A549 (cell line): ENCODE data around the gene FRMD4A. TPM values are rescaled to one million over a fixed set of nuclear protein-coding genes. Genes with fewer than 3 reads are reported as not detected.

Experiments
- ATAC-seq, 2 experiments: fragments of 200-7000 bp in 1 of 2; fragments of >200 bp in 1 of 2; cut with Nextera tagmentation in 1 of 2; cut with Tn5 transposase in 1 of 2; 3 replicates each; pipeline versions ENCODE4 v1.8.0 to v1.9.1; 2018 to 2020; ENCODE audit warnings: mild to moderate bottlenecking in 1 of 2, moderate library complexity in 1 of 2
- CTCF ChIA-PET: fragments of 300-600 bp; sonication (Branson Sonifier 250); formaldehyde crosslinking; extraction: SDS; loops from one replicate; lab custom pipeline; 2021; ENCODE audit warnings: antibody characterized with exemption, inconsistent platforms; lab: Yijun Ruan, JAX
- POLR2A ChIA-PET: fragments of 350-600 bp; formaldehyde crosslinking; extraction: SDS; loops from one replicate; lab custom pipeline; 2021; ENCODE audit warnings: antibody characterized with exemption, inconsistent platforms; lab: Yijun Ruan, JAX
- DNase-seq, 2 experiments: peaks; one replicate each; pipeline versions ENCODE4 v3.0.0 to v3.0.0-alpha.2; 2011 to 2016; ENCODE audit warnings: low read depth in 1 of 2, low spot score in 1 of 2
- FAIRE-seq: peaks from 2 replicates; lab custom pipeline; 2011; peaks lifted over from hg19 to GRCh38; lab: Jason Lieb, UNC
- H3K27ac ChIP-seq, 2 experiments: fragments of >200 bp; sonication (Bioruptor Twin); formaldehyde crosslinking; 3 replicates each; pipeline ENCODE4 v1.5.1; 2016 to 2017
- H3K4me1 ChIP-seq: fragments of >200 bp; sonication (Bioruptor Twin); formaldehyde crosslinking; 3 replicates; pipeline ENCODE4 v1.6.1; 2016
- H3K4me2 ChIP-seq: fragments of >200 bp; sonication (Bioruptor Twin); formaldehyde crosslinking; 3 replicates; pipeline ENCODE4 v1.6.1; 2016
- H3K4me3 ChIP-seq: fragments of >200 bp; sonication (Bioruptor Twin); formaldehyde crosslinking; 3 replicates; pipeline ENCODE4 v1.5.1; 2016
- H3K9me3 ChIP-seq: fragments of >200 bp; sonication (Bioruptor Twin); formaldehyde crosslinking; 3 replicates; pipeline ENCODE4 v1.6.1; 2016
- BHLHE40 ChIP-seq: IDR thresholded peaks from 2 replicates; pipeline ENCODE4 v1.6.1; 2012; ENCODE audit warnings: low read depth, low read length, inconsistent platforms
- CEBPB ChIP-seq, 2 experiments: fragments of >200 bp in 1 of 2; sonication (Bioruptor Twin) in 1 of 2; formaldehyde crosslinking in 1 of 2; IDR thresholded peaks; 2 replicates each; pipeline ENCODE4 v1.6.1; 2012 to 2016
- EP300 ChIP-seq, 2 experiments: fragments of >200 bp; sonication (Bioruptor Twin); formaldehyde crosslinking; IDR thresholded peaks; 2 replicates in 1 of 2; 3 replicates in 1 of 2; pipeline ENCODE4 v1.6.1; 2016 to 2017
- ESRRA ChIP-seq: fragments of 150-350 bp; IDR thresholded peaks from 2 replicates; pipeline ENCODE4 v1.6.1; 2014; ENCODE audit warnings: mild to moderate bottlenecking, low read length, borderline replicate concordance
- FOSL2 ChIP-seq, 2 experiments: fragments of 450-650 bp in 1 of 2; fragments of >200 bp in 1 of 2; sonication (Bioruptor Twin) in 1 of 2; formaldehyde crosslinking; IDR thresholded peaks; 2 replicates each; pipeline versions ENCODE4 v1.5.0 to v1.6.1; 2016 to 2020; ENCODE audit warnings: mild to moderate bottlenecking in 1 of 2, moderate library complexity in 1 of 2
- HOXB13 ChIP-seq: fragments of 250-450 bp; sonication (Bioruptor Pico); IDR thresholded peaks from 2 replicates; pipeline ENCODE4 v1.5.0; 2020; ENCODE audit warnings: low read depth, mild to moderate bottlenecking, moderate library complexity
- JUN ChIP-seq, 2 experiments: fragments of >200 bp; sonication (Bioruptor Twin); formaldehyde crosslinking; IDR thresholded peaks; 2 replicates in 1 of 2; 3 replicates in 1 of 2; pipeline ENCODE4 v1.6.1; 2016 to 2017
- MAFK ChIP-seq: fragments of 450-650 bp; IDR thresholded peaks from 2 replicates; pipeline ENCODE4 v1.6.1; 2014; ENCODE audit not compliant: partially characterized antibody
- MAZ ChIP-seq: fragments of 150-350 bp; IDR thresholded peaks from 2 replicates; pipeline ENCODE4 v1.6.1; 2014; ENCODE audit warnings: antibody characterized with exemption, low read depth, low read length, borderline replicate concordance
- MYC ChIP-seq: IDR thresholded peaks from 2 replicates; pipeline ENCODE4 v1.6.1; 2012; ENCODE audit warnings: mild to moderate bottlenecking, inconsistent platforms, low read length, improper control_type of control experiment, borderline replicate concordance
- NR3C1 ChIP-seq: fragments of >200 bp; sonication (Bioruptor Twin); formaldehyde crosslinking; IDR thresholded peaks from 3 replicates; pipeline ENCODE4 v1.6.1; 2017
- PHF8 ChIP-seq: fragments of 200-600 bp; sonication (generic); IDR thresholded peaks from 2 replicates; pipeline ENCODE4 v1.6.1; 2016; ENCODE audit warnings: low read depth, mild to moderate bottlenecking, antibody characterized with exemption, moderate library complexity, borderline replicate concordance
- RARB ChIP-seq: fragments of 250-450 bp; sonication (Bioruptor Pico); IDR thresholded peaks from 2 replicates; pipeline ENCODE4 v1.8.0; 2021; ENCODE audit warnings: mild to moderate bottlenecking, moderate library complexity
- TFCP2L1 ChIP-seq: fragments of 250-450 bp; sonication (Bioruptor Pico); IDR thresholded peaks from 2 replicates; pipeline ENCODE4 v1.5.0; 2021; ENCODE audit warnings: mild to moderate bottlenecking
- ZC3H11A ChIP-seq: fragments of 450-650 bp; IDR thresholded peaks from 2 replicates; pipeline ENCODE4 v1.6.1; 2014; ENCODE audit warnings: antibody characterized with exemption, mild to moderate bottlenecking
- WGBS: methylation state at CpG from one replicate; pipeline ENCODE4 v1.1.6; 2017; ENCODE audit errors: missing lambda C conversion rate; 5-methylcytosine and 5-hydroxymethylcytosine counted together
- polyA plus RNA-seq, 4 experiments: library from polyadenylated mRNA; depleted of rRNA in 3 of 4; stranded (reverse); fragments of >200 nt; fragmentation: RNase III in 1 of 4; extraction: RNeasy Plus Mini Kit Qiagen cat#74134 plus additional on column Dnase treatment in 1 of 4; gene quantifications; 2 replicates in 3 of 4; 3 replicates in 1 of 4; pipeline ENCODE4 v1.2.3, GENCODE V29; 2011 to 2017
- TF ChIP-seq, protein P1 (sequence below): fragments of 250-450 bp; sonication (Bioruptor Pico); IDR thresholded peaks from 2 replicates; pipeline ENCODE4 v1.5.0; 2021; ENCODE audit warnings: mild to moderate bottlenecking, moderate library complexity, borderline replicate concordance

Gene FRMD4A
- polyA plus RNA-seq, 2 of the 4 experiments (the other 2 are of a cell fraction), result 2.5 to 4.7 TPM

DNA sequence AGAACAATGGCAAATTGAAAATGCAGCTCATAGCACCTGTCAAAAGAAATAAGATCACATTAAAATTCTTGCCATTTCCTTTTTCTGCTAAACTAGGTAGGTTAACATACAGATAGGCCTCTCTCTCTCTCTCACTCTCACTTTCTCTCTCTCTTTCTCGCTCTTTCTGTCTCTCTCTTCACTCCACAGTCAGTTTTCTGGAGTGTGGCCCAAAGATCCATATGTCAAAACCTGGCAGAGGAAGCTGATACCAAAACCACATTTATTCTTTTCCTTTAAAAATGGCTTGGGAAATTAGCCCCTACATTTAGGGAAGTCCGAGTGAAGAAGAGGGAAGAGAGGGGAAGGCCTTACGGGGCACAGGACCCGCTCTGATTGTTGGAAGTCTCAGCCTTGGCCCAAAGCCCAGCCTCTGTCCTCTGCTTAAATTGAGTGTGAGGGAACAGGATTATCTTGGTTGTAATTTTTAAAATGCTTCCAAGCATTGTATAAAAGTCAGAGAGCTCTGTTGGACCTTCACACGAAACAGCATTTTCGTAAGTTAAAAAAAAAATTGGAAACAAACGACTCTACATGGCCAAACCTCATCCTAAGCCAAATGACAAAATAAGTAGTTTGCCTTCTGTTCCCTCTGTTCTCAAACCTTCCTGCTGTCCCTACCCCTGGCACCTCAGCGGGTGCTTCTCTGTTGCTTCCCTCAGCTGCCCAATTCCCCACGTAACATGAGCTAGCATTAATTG lies 83.2 kb downstream of the FRMD4A start (continued):
- no peak for TF ChIP-seq EP300 (IDR thresholded peaks at IDR 0.05)

DNA sequence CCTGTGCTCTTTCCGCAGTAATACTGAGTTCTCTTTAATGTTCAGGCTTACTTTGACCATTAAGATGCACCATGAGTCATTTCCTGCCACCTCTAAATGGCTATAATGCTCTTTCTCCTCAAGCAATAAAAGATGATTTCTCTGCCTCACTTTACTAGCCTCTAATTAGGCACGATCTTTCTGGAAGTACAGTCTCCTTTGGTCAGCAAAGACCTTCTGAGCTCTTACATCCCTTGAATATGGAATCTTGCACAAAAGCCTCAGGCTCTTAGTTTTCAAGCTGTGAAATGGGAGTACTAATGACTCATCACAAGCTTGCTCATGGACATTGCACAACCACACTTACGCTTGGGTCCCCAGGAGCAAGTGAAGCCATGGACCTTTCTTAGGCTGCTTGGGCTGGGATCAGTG lies 85.9 kb downstream of the FRMD4A start:
- Histone ChIP-seq H3K4me3 (no peak overlapping the region), H3K9me3 (no peaks in the 10 kb centered on the region), H3K4me2 (peak overlapping the region; percentile 18), H3K27ac (no peak overlapping the region), H3K4me1 (peaks cover 10% of the 10 kb centered on the region; the same call in 2 of the 3 replicates)
- WGBS, result 5% methylated on average over 3 of the region's 3 CpGs
- ATAC-seq (no peak), DNase-seq (peak in 1 of 2 experiments; percentile 28), FAIRE-seq (no peak)
- CTCF ChIA-PET, result no interaction called here
- POLR2A ChIA-PET, result no interaction called here
- TF ChIP-seq FOSL2 (IDR thresholded peaks at IDR 0.05), result 0 out of 2 replicates have a peak, but pooled peaks have one; percentile 23
- peak; percentile 78; the same call in 1 of the 2 replicates for TF ChIP-seq FOSL2 (CRISPR knock-in tag; IDR thresholded peaks at IDR 0.05)
- peak; percentile 63 to 88; a peak in 3 of 4 replicates for TF ChIP-seq CEBPB (IDR thresholded peaks at IDR 0.05)
- no peak for TF ChIP-seq MYC

DNA sequence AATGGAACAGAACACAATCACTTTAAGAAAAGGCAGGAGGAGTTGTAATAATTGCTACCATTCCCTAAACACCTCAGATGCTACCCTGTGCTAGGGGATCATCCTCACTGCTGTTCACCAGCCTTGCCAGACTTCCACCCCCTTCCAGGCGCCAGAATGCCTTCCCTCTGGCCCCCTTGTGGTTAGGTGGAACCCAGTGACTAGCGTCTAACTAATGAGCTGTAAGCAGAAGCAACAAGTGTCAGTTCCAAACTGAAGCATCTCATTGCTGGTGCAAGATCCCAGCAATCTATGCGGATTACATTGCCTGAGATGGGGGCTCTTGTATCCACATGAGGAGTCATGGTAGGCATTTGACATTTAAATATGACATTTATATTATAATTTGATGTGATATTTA lies 86.6 kb downstream of the FRMD4A start:
- CTCF ChIA-PET, result no interaction called here
- FAIRE-seq (no peak), DNase-seq (peak in 1 of 2 experiments; percentile 12), ATAC-seq (peak; percentile 49 to 62; a peak in 5 of 6 replicates)
- H3K27ac ChIP-seq, result no peak overlapping the region
- 28% methylated on average over 3 of the region's 3 CpGs for WGBS
- TF ChIP-seq MAZ, result no peak
- no peak for TF ChIP-seq TFCP2L1 (CRISPR knock-in tag)
- no peak for TF ChIP-seq RARB (CRISPR knock-in tag)
- no peak for TF ChIP-seq HOXB13 (CRISPR knock-in tag)
- TF ChIP-seq ZC3H11A, result no peak
- TF ChIP-seq NR3C1, result no peak
- POLR2A ChIA-PET, result no interaction called here
- H3K9me3 ChIP-seq, result no peaks in the 10 kb centered on the region
- peaks cover 10% of the 10 kb centered on the region; the same call in 2 of the 3 replicates for H3K4me1 ChIP-seq
- no peak overlapping the region; the same call in 2 of the 3 replicates for H3K4me2 ChIP-seq
- no peak overlapping the region for H3K4me3 ChIP-seq

DNA sequence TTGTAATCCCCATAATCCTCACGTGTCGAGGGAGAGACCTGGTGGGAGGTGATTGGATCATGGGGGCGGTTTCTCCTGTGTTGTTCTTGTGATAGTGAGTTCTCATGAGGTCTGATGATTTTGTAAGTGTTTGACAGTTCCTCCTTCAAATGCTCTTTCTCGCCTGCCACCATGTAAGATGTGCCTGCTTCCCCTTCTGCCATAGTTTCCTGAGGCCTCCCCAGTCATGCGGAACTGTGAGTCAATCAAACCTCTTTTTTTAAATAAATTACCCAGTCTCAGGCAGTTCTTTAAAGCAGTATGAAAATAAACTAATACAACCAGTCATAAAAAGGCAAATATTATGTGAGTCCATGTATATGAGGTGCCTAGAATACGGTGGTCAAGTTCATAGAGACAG lies 87.5 kb downstream of the FRMD4A start:
- no peak for TF ChIP-seq JUN (IDR thresholded peaks at IDR 0.05)
- no peak for TF ChIP-seq PHF8
- no peak for TF ChIP-seq ESRRA
- TF ChIP-seq BHLHE40, result no peak
- CTCF ChIA-PET, result no interaction called here
- Histone ChIP-seq H3K4me2 (no peak overlapping the region), H3K9me3 (no peaks in the 10 kb centered on the region), H3K4me3 (no peak overlapping the region), H3K4me1 (peaks cover 10% of the 10 kb centered on the region; the same call in 2 of the 3 replicates), H3K27ac (no peak overlapping the region)
- ATAC-seq (no peak), FAIRE-seq (no peak), DNase-seq (no peak)
- WGBS, result 32% methylated on average over 6 of the region's 6 CpGs
- POLR2A ChIA-PET, result no interaction called here

DNA sequence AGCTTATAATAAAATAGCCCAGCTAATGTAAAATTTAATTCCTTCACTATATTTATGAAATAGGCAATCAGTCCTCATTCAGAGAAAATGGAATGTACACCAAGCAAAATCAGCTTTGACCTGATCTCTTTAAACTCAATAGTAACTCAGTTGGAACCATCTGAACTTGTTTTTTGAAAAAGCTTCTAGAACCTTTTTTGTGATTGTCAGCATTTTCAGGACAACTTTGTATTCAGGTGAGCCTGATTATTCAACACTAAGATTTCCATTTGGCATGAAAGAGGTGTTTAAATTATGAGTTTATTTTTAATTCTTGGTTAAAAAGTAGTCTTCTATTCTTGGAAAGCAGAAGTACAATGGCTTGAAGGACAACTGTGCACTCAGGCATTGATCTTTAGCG lies 89.5 kb downstream of the FRMD4A start:
- TF ChIP-seq MAFK, result peak; percentile 82
- TF ChIP-seq, protein P1, sequence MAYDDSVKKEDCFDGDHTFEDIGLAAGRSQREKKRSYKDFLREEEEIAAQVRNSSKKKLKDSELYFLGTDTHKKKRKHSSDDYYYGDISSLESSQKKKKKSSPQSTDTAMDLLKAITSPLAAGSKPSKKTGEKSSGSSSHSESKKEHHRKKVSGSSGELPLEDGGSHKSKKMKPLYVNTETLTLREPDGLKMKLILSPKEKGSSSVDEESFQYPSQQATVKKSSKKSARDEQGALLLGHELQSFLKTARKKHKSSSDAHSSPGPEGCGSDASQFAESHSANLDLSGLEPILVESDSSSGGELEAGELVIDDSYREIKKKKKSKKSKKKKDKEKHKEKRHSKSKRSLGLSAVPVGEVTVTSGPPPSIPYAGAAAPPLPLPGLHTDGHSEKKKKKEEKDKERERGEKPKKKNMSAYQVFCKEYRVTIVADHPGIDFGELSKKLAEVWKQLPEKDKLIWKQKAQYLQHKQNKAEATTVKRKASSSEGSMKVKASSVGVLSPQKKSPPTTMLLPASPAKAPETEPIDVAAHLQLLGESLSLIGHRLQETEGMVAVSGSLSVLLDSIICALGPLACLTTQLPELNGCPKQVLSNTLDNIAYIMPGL (CRISPR knock-in tag), result no peak
- TF ChIP-seq, all 56 proteins: peak for 1
- H3K4me2 ChIP-seq, result no peak overlapping the region
- ChIA-PET POLR2A (no interaction called here), CTCF (interaction anchor here (0.9 kb wide), 1 partner anchor 150 kb away, joined by 4 read pairs; no protein-coding TSS in a partner anchor)
- no peak for ATAC-seq
- no peak overlapping the region for H3K4me3 ChIP-seq
- no peak for DNase-seq
- 35% methylated on average over 1 of the region's 1 CpG for WGBS
- no peak for FAIRE-seq
- no peaks in the 10 kb centered on the region for H3K9me3 ChIP-seq
- H3K27ac ChIP-seq, result no peak overlapping the region
- peaks cover 10% of the 10 kb centered on the region; the same call in 2 of the 3 replicates for H3K4me1 ChIP-seq
